Upper lobe of right lung (tissue), 1 donor: ENCODE results near the gene FAM90A26. TPM values are rescaled to one million over a fixed set of nuclear protein-coding genes. Genes with fewer than 3 reads are reported as not detected.
A peak's percentile ranks its signal among the peaks of the same experiment; 100 is the strongest.
"Not testable (repeated sequence)": the region's sequence is repeated elsewhere in the genome, so short reads cannot be mapped to it uniquely, and the experiment has no call there.

Experiments
- ATAC-seq: fragments of 200-7000 bp; cut with Tn5 transposase; one replicate; pipeline ENCODE4 v1.9.1; 2020; ENCODE audit warnings: mild to moderate bottlenecking, moderate library complexity
- DNase-seq: peaks from one replicate; pipeline ENCODE4 v3.0.0-alpha.2; 2020
- H3K27ac ChIP-seq: fragments of 200-600 bp; one replicate; pipeline ENCODE4 v1.8.0; 2022
- H3K27me3 ChIP-seq: fragments of 200-600 bp; one replicate; pipeline ENCODE4 v1.8.0; 2022; ENCODE audit warnings: mild to moderate bottlenecking
- H3K36me3 ChIP-seq: fragments of 200-600 bp; one replicate; pipeline ENCODE4 v1.8.0; 2022
- H3K4me1 ChIP-seq: fragments of 200-600 bp; one replicate; pipeline ENCODE4 v1.8.0; 2022
- H3K4me3 ChIP-seq: fragments of 200-600 bp; one replicate; pipeline ENCODE4 v1.8.0; 2022; ENCODE audit warnings: mild to moderate bottlenecking
- H3K9me3 ChIP-seq: fragments of 200-600 bp; one replicate; pipeline ENCODE4 v1.8.0; 2022
- CTCF ChIP-seq: fragments of 200-600 bp; IDR thresholded peaks from one replicate; pipeline ENCODE4 v1.8.0; 2022; ENCODE audit warnings: antibody characterized with exemption
- intact Hi-C: fragments of 100-400 bp; cut with DNase I; formaldehyde crosslinking; loops from one replicate; pipeline ENCODE4 v1.11.0; 2022
- total RNA-seq: library from RNA; stranded (reverse); fragmentation: NEBNext Ultra II Directional; extraction: Animal tissue kit (Norgen Biotek cat#: 25700); gene quantifications from one replicate; pipeline ENCODE4 v1.2.1, GENCODE V29; 2021
- donor health status: DM: no; HTN: yes; CAD: no; lungs with severe emphysema.

FAM90A26 gene
- total RNA-seq, 1 donor from 2014 or later, result not detected

- no peak for TF ChIP-seq CTCF
- Histone ChIP-seq H3K27me3 (no peaks in the 10 kb centered on the region), H3K4me1 (no peaks in the 10 kb centered on the region), H3K9me3 (no peaks in the 10 kb centered on the region), H3K4me3 (no peak overlapping the region), H3K36me3 (no peaks in the 10 kb centered on the region), H3K27ac (no peak overlapping the region)
- intact Hi-C loops, result no loop called here
- peak; percentile 69 for DNase-seq
- ATAC-seq, result no peak
These were observed 26.7 kb upstream of the FAM90A26 start for GRCh38 chr4:9143421-9144080.

GRCh38 chr4:9146967-9147366 is 23.2 kb upstream of the FAM90A26 start:
- intact Hi-C loops, result no loop called here
- H3K27ac ChIP-seq, result no peak overlapping the region
- no peaks in the 10 kb centered on the region for H3K9me3 ChIP-seq
- no peaks in the 10 kb centered on the region for H3K36me3 ChIP-seq
- no peak for TF ChIP-seq CTCF
- H3K4me3 ChIP-seq, result no peak overlapping the region
- DNase-seq (no peak), ATAC-seq (no peak)
- H3K27me3 ChIP-seq, result no peaks in the 10 kb centered on the region
- H3K4me1 ChIP-seq, result no peaks in the 10 kb centered on the region

- H3K27me3 ChIP-seq, ATAC-seq, H3K36me3 ChIP-seq, H3K9me3 ChIP-seq, DNase-seq, H3K4me3 ChIP-seq, H3K4me1 ChIP-seq, H3K27ac ChIP-seq, intact Hi-C loops: not testable (repeated sequence)
These were observed 22.8 kb upstream of the FAM90A26 start for GRCh38 chr4:9147368-9147767.

GRCh38 chr4:9148611-9149409 is 21.4 kb upstream of the FAM90A26 start:
- H3K4me3 ChIP-seq, H3K27me3 ChIP-seq, H3K9me3 ChIP-seq, H3K36me3 ChIP-seq, ATAC-seq, H3K4me1 ChIP-seq, intact Hi-C loops, DNase-seq, H3K27ac ChIP-seq: not testable (repeated sequence)

- H3K4me1 ChIP-seq, H3K9me3 ChIP-seq, H3K27me3 ChIP-seq, ATAC-seq, DNase-seq, H3K36me3 ChIP-seq, intact Hi-C loops: not testable (repeated sequence)
- Histone ChIP-seq H3K4me3 (peak overlapping the region; percentile 72), H3K27ac (peak overlapping the region; percentile 87)
These were observed 18.4 kb upstream of the FAM90A26 start for GRCh38 chr4:9151809-9152179.

- Histone ChIP-seq H3K4me3 (peak overlapping the region; percentile 76), H3K27ac (peak overlapping the region; percentile 90)
- H3K27me3 ChIP-seq, H3K4me1 ChIP-seq, H3K9me3 ChIP-seq, intact Hi-C loops, H3K36me3 ChIP-seq: not testable (repeated sequence)
- peak; percentile 100 for DNase-seq
- peak; percentile 95 for ATAC-seq
These were observed 17.8 kb upstream of the FAM90A26 start for GRCh38 chr4:9152180-9153007.

- H3K9me3 ChIP-seq, H3K36me3 ChIP-seq, H3K27me3 ChIP-seq, H3K4me1 ChIP-seq, intact Hi-C loops: not testable (repeated sequence)
- DNase-seq, result peak; percentile 99
- peak overlapping the region; percentile 90 for H3K27ac ChIP-seq
- peak; percentile 4 for TF ChIP-seq CTCF
- ATAC-seq, result peak; percentile 100
- H3K4me3 ChIP-seq, result peak overlapping the region; percentile 76
These were observed 17.1 kb upstream of the FAM90A26 start for GRCh38 chr4:9153008-9153570.

- DNase-seq, H3K9me3 ChIP-seq, intact Hi-C loops, H3K4me1 ChIP-seq, ATAC-seq, H3K27me3 ChIP-seq, H3K36me3 ChIP-seq: not testable (repeated sequence)
- peak overlapping the region; percentile 76 for H3K4me3 ChIP-seq
- peak overlapping the region; percentile 90 for H3K27ac ChIP-seq
These were observed 16.5 kb upstream of the FAM90A26 start for GRCh38 chr4:9153571-9154157.

- ATAC-seq, H3K4me3 ChIP-seq, DNase-seq, H3K27me3 ChIP-seq, H3K27ac ChIP-seq, H3K4me1 ChIP-seq, H3K36me3 ChIP-seq, intact Hi-C loops, H3K9me3 ChIP-seq: not testable (repeated sequence)
These were observed 14.9 kb upstream of the FAM90A26 start for GRCh38 chr4:9155101-9155886.
